ENCODE data around the gene TEKT1.
"Not testable (repeated sequence)": the region's sequence is repeated elsewhere in the genome, so short reads cannot be mapped to it uniquely, and the experiment has no call there.

The TEKT1 gene

DNA sequence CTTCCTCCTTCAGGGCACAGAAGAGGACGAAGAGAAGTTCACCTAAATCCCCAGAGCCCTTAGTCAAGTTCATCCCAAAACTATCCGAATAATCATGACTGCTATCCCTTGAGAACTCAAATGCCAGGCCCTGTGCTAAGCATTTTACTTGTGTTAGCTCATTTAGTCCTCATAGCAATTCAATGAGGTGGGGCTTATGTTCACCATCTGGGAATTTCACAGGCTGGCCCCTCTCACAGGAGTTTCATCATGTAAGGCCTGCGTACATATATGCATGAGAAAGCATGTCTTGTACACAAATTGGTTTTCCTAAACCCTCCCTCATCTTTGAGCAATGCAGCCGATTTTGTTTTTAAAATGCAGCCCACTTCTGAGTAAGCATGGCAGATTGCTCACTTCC lies 12.9 kb upstream of the TEKT1 start:
- H3K36me3 Mint-ChIP-seq (ENCODE audit: low read depth); H3K4me3 Mint-ChIP-seq; H3K4me1 Mint-ChIP-seq; H3K9me3 Mint-ChIP-seq; H3K27ac Mint-ChIP-seq: not testable (repeated sequence)
- H3K27me3 Mint-ChIP-seq (ENCODE audit: low read depth): peaks cover 64% of the 10 kb centered on the region

DNA sequence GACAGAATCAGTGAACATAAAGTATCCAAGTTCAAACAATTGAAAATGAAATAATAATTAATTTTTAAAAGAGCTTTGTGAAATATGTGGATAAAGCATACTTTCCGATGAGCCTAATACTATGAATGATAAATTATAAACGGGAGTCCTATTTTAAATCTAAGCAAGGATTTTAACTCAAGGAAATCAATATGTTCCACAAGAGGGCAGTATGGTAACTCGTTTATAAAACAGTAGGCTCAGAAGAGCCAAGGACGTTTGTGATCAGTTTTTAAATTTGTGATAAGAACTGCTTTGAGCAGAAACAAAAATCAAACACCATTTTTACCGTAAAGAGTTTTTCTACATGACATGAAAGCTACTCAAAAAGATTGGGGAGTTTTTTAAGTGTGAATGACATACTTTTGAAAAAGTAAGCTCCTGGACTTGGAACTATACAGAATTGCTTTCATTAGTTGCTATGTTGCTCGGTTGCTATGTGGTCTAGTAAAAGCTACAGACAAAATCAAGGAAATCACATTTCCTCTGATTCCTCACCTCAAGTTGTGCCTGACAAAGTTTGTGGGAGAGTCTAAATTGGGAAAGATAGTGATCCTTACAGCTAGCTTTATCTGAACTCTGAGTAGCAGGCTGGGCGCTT lies 11.8 kb upstream of the TEKT1 start:
- H3K36me3 Mint-ChIP-seq (ENCODE audit: low read depth): no peaks in the 10 kb centered on the region

DNA sequence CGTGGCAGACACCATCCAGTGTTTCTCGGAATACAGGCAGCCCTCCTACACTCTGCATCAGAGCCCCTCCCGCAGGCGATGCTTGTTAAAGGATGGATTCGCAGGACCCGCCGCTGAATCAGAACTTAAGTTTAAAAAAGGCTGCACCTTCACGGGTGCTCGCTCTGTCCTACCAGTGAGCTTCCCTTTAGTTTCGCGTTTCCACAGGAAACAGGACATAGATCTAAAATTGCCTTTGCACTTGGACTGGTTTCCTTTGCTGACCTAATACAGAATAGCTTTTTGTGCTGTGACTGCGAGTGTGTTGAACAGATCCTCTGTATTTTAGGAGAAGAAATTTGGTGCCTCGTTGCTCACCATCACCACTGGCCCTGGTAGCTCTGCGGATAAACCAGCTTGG lies 10.2 kb upstream of the TEKT1 start:
- H3K9me3 Mint-ChIP-seq; H3K4me1 Mint-ChIP-seq; H3K27ac Mint-ChIP-seq; H3K36me3 Mint-ChIP-seq (ENCODE audit: low read depth); H3K4me3 Mint-ChIP-seq: not testable (repeated sequence)
- H3K27me3 Mint-ChIP-seq (ENCODE audit: low read depth): peaks cover 76% of the 10 kb centered on the region

More for the DNA sequence above, 11.8 kb upstream of the TEKT1 start:
- peaks cover 68% of the 10 kb centered on the region for H3K27me3 Mint-ChIP-seq (ENCODE audit: low read depth)
- H3K4me1 Mint-ChIP-seq: no peaks in the 10 kb centered on the region
- TF ChIP-seq, protein P1, sequence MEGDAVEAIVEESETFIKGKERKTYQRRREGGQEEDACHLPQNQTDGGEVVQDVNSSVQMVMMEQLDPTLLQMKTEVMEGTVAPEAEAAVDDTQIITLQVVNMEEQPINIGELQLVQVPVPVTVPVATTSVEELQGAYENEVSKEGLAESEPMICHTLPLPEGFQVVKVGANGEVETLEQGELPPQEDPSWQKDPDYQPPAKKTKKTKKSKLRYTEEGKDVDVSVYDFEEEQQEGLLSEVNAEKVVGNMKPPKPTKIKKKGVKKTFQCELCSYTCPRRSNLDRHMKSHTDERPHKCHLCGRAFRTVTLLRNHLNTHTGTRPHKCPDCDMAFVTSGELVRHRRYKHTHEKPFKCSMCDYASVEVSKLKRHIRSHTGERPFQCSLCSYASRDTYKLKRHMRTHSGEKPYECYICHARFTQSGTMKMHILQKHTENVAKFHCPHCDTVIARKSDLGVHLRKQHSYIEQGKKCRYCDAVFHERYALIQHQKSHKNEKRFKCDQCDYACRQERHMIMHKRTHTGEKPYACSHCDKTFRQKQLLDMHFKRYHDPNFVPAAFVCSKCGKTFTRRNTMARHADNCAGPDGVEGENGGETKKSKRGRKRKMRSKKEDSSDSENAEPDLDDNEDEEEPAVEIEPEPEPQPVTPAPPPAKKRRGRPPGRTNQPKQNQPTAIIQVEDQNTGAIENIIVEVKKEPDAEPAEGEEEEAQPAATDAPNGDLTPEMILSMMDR (IDR thresholded peaks at IDR 0.05; ENCODE audit: unreplicated experiment in 3 of 3): peak; percentile 46 to 61 (median 53)
- H3K4me3 Mint-ChIP-seq: no peak overlapping the region
- H3K9me3 Mint-ChIP-seq: no peaks in the 10 kb centered on the region
- no peak overlapping the region for H3K27ac Mint-ChIP-seq

DNA sequence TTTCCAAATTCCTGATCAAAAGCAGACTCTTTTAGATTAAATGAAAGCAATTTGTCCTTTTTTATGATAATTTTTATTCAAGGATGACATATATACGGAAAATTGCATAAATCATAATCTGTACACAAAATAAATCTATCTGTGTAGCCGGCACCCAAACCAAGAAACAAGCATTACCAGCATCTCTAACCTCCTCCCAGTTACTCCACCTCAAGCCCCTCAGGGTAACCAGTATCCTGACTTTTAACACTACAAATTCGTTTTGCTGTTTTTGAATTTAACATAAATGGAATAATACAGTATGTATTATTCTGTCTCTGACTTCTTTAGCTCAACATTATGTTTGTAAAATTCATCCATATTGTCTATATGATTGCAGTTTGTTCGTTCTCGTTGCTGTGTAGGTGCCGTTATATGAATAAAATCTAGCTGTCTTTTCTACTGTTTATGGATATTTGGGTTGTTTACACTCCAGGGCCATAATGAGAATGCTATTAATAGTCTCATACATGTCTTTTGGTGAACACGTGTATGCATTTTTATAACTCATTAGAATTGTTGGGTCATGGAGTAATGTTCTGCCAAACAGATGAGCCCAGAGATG lies 1.0 kb downstream of the TEKT1 start:
- Mint-ChIP-seq H3K36me3 (ENCODE audit: low read depth) (no peaks in the 10 kb centered on the region), H3K27ac (no peak overlapping the region), H3K4me3 (no peak overlapping the region), H3K27me3 (ENCODE audit: low read depth) (peaks cover 74% of the 10 kb centered on the region), H3K4me1 (no peaks in the 10 kb centered on the region), H3K9me3 (no peaks in the 10 kb centered on the region)
- TF ChIP-seq, protein P1 (IDR thresholded peaks at IDR 0.05; ENCODE audit: unreplicated experiment in 3 of 3): no peak

DNA sequence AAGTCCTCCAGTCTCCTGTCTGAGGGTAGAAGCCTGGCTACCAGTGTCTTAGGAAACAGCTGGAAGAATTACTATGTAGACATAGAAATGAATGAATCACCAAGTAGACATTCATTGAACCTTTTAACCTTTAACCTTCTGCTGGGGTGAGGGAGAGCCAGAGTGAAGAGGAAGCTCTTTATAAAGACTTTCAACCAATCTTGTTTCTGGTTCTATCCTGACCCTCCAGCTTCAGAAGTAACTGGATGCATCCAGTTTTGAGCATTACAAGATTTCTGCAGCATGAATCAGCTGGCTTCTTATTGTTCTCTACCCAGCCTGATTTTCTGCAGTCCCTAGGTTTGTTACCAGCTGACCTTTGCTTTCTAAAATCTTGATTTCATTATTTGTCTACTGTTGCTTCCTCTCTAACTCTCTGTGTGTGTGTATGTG lies 8.5 kb downstream of the TEKT1 start:
- H3K27ac Mint-ChIP-seq: no peak overlapping the region
- no peaks in the 10 kb centered on the region for H3K4me1 Mint-ChIP-seq
- peaks cover 13% of the 10 kb centered on the region for H3K9me3 Mint-ChIP-seq
- H3K4me3 Mint-ChIP-seq: no peak overlapping the region
- H3K27me3 Mint-ChIP-seq (ENCODE audit: low read depth): peaks cover 42% of the 10 kb centered on the region
- no peaks in the 10 kb centered on the region for H3K36me3 Mint-ChIP-seq (ENCODE audit: low read depth)
- TF ChIP-seq, protein P1 (IDR thresholded peaks at IDR 0.05; ENCODE audit: unreplicated experiment in 3 of 3): no peak

DNA sequence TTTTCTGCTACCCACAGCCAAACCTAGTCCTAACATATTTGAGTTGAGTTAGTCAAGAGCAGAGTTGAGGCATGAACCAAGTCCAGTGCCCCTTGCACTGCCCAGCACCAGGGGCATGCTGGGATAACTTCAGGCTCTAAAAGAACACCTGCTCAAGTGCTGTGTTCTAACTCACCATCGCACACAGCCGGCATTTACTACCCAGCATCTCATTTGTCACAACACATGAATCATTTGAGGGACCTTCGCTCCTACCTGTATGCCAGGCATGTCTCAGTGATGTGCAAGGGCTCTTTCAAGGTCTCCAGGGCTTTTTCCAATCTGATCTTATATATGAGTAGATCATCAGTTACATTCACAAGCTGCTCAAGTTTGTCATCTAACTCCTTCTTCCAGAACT lies 12.6 kb downstream of the TEKT1 start:
- H3K4me3 Mint-ChIP-seq: no peak overlapping the region
- no peaks in the 10 kb centered on the region for H3K4me1 Mint-ChIP-seq
- no peaks in the 10 kb centered on the region for H3K36me3 Mint-ChIP-seq (ENCODE audit: low read depth)
- H3K9me3 Mint-ChIP-seq: peaks cover 13% of the 10 kb centered on the region
- no peak overlapping the region for H3K27ac Mint-ChIP-seq
- H3K27me3 Mint-ChIP-seq (ENCODE audit: low read depth): peaks cover 33% of the 10 kb centered on the region
- TF ChIP-seq, protein P1 (IDR thresholded peaks at IDR 0.05; ENCODE audit: unreplicated experiment in 3 of 3): no peak

DNA sequence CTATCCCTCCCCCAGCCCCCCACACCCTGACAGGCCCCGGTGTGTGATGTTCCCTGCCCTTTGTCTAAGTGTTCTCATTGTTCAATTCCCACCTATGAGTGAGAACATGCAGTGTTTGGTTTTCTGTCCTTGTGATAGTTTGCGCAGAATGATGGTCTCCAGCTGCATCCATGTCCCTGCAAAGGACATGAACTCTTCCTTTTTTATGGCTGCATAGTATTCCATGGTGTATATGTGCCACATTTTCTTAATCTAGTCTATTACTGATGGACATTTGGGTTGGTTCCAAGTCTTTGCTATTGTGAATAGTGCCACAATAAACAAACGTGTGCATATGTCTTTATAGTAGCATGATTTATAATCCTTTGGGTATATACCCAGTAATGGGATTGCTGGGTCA lies 15.2 kb downstream of the TEKT1 start:
- peaks cover 18% of the 10 kb centered on the region for H3K9me3 Mint-ChIP-seq
- H3K4me1 Mint-ChIP-seq; H3K27ac Mint-ChIP-seq; H3K36me3 Mint-ChIP-seq (ENCODE audit: low read depth); H3K4me3 Mint-ChIP-seq: not testable (repeated sequence)
- H3K27me3 Mint-ChIP-seq (ENCODE audit: low read depth): peaks cover 33% of the 10 kb centered on the region

All from nephron (organoid).